HCT116 (cell line): ENCODE results near the gene KCNJ10.

Source experiments
- CEBPB ChIP-seq: IDR thresholded peaks from 2 replicates; pipeline ENCODE4 v1.6.1; 2012; ENCODE audit warnings: low read depth
- CTCF ChIP-seq, 3 experiments: fragments of 200-600 bp in 1 of 3; sonication (generic) in 1 of 3; IDR thresholded peaks in 2 of 3; conservative IDR thresholded peaks in 1 of 3; 2 replicates each; pipeline ENCODE4 v1.5.1; 2012 to 2017; ENCODE audit warnings: low read depth in 2 of 3, low read length in 2 of 3, antibody characterized with exemption in 1 of 3, borderline replicate concordance in 1 of 3, control low read depth in 1 of 3, mild to moderate bottlenecking in 1 of 3, mixed read lengths in 1 of 3, mixed run types in 1 of 3, moderate library complexity in 1 of 3; ENCODE audit not compliant: insufficient read depth in 1 of 3
- EZH2 ChIP-seq: fragments of 200-600 bp; sonication (generic); IDR thresholded peaks from 2 replicates; pipeline ENCODE4 v1.6.1; 2017; ENCODE audit warnings: antibody characterized with exemption, mixed run types
- MAX ChIP-seq: IDR thresholded peaks from 2 replicates; pipeline ENCODE4 v1.6.1; 2012
- POLR2A ChIP-seq: IDR thresholded peaks from 2 replicates; pipeline ENCODE4 v1.7.0; 2011; ENCODE audit warnings: borderline replicate concordance; ENCODE audit not compliant: insufficient read depth, insufficient read length; ENCODE audit errors: extremely low read depth
- POLR2AphosphoS5 ChIP-seq: IDR thresholded peaks from 2 replicates; pipeline ENCODE4 v1.6.1; 2011; ENCODE audit warnings: mild to moderate bottlenecking, low read depth, low read length, moderate library complexity
- RAD21 ChIP-seq: IDR thresholded peaks from 2 replicates; pipeline ENCODE4 v1.6.1; 2012; ENCODE audit warnings: low read depth, mild to moderate bottlenecking
- SP1 ChIP-seq: IDR thresholded peaks from 2 replicates; pipeline ENCODE4 v1.6.1; 2012; ENCODE audit warnings: low read depth
- ZNF274 ChIP-seq: fragments of 200-500 bp; sonication (Bioruptor generic); IDR thresholded peaks from 2 replicates; pipeline ENCODE4 v1.6.1; 2014; ENCODE audit warnings: mild to moderate bottlenecking, low read depth, low read length, inconsistent platforms
- TF ChIP-seq, protein P1 (sequence below): IDR thresholded peaks from 2 replicates; pipeline ENCODE4 v1.6.1; 2012; ENCODE audit warnings: low read depth

DNA sequence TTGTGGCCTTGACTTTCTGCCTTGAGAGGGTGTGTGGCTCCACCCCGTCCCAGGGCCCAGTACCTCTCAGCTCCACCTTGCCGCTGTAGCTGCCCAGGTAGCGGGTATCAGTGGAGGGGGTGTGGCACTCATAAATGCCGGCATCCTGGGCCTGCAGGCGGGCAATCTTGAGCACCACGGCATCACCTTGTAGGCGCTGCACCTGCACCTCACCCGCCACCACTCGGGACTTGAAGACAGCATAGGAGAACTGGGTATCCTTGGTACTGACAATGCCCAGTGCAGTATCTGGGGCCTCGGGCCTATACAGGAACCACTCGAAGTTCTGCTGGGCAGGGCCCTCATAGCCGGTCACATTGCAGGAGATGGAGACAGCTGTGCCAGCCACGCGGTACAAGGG is 24.8 kb upstream of the KCNJ10 start:
- TF ChIP-seq MAX (no peak), EZH2 (no peak), POLR2A (no peak), CTCF (IDR thresholded peaks at IDR 0.05 in 2 of 3, conservative IDR thresholded peaks at IDR 0.05 in 1 of 3; ENCODE audit: borderline replicate concordance in 1 of 3, insufficient read depth in 1 of 3, low read depth in 2 of 3, low read length in 2 of 3) (no peak), POLR2AphosphoS5 (no peak), RAD21 (no peak), SP1 (no peak), CEBPB (no peak), ZNF274 (no peak)
- TF ChIP-seq, protein P1, sequence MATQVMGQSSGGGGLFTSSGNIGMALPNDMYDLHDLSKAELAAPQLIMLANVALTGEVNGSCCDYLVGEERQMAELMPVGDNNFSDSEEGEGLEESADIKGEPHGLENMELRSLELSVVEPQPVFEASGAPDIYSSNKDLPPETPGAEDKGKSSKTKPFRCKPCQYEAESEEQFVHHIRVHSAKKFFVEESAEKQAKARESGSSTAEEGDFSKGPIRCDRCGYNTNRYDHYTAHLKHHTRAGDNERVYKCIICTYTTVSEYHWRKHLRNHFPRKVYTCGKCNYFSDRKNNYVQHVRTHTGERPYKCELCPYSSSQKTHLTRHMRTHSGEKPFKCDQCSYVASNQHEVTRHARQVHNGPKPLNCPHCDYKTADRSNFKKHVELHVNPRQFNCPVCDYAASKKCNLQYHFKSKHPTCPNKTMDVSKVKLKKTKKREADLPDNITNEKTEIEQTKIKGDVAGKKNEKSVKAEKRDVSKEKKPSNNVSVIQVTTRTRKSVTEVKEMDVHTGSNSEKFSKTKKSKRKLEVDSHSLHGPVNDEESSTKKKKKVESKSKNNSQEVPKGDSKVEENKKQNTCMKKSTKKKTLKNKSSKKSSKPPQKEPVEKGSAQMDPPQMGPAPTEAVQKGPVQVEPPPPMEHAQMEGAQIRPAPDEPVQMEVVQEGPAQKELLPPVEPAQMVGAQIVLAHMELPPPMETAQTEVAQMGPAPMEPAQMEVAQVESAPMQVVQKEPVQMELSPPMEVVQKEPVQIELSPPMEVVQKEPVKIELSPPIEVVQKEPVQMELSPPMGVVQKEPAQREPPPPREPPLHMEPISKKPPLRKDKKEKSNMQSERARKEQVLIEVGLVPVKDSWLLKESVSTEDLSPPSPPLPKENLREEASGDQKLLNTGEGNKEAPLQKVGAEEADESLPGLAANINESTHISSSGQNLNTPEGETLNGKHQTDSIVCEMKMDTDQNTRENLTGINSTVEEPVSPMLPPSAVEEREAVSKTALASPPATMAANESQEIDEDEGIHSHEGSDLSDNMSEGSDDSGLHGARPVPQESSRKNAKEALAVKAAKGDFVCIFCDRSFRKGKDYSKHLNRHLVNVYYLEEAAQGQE, result no peak
